ENCODE measurements around the gene REPS1. TPM values are rescaled to one million over a fixed set of nuclear protein-coding genes. Genes with fewer than 3 reads are reported as not detected.

The REPS1 gene
- total and polyA plus RNA-seq, 2 of the 13 experiments (the other 11 are each of a cell fraction or from before 2014, with no cell fraction given), result 36.4 to 38.3 TPM

DNA sequence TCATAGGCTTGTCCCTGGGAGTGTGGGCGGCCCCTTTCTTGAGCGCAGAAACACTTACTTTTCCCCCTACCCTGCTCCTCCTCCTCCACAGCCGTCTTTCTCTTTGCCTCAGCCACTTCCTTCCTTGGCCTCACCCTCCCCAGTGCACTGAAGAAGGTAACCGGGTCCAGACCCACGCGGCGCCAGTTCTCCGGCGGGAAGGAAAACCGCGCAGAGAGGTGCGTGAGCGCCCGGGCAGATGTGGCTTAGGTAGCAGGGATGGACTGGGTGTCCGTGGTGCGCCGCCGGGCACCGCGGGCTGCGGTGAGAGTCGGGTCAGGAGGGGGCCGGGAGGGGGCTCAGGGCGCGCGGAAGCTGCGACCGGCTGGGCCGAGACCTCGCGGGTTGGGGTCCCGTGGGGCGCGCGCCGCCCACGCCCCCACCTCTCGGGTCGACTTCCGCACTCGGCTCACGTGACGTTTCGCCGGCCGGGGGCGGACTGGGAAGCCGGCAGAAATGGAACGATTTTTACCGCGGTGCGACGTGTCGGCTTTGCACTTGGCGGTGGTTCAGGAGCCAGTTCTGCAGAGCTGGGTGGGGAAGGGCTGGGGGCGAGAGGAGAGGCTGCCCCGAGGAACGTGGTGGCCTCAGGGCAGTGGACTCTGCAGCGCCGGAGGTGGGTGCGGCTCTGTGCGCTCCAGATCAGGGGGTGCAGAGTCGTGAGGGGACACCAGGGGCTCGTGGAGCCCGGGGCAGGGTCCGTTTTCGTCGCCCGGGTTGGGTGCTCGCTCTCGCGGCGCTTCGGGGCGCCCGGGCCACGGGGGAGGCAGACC lies 40.8 kb upstream of the REPS1 start, which contains the start of gene ABRACL (continued):
- TF ChIP-seq, protein P1, sequence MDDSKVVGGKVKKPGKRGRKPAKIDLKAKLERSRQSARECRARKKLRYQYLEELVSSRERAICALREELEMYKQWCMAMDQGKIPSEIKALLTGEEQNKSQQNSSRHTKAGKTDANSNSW (CRISPR knock-in tag; IDR thresholded peaks at IDR 0.05; ENCODE audit: borderline replicate concordance), result no peak
- TF ChIP-seq MXD3 (CRISPR knock-in tag; IDR thresholded peaks at IDR 0.05) (no peak; the same call in 1 of the 2 replicates), HOMEZ (CRISPR knock-in tag; IDR thresholded peaks at IDR 0.05; ENCODE audit: low read depth) (no peak), SNAPC5 (CRISPR knock-in tag; IDR thresholded peaks at IDR 0.05; ENCODE audit: borderline replicate concordance) (no peak), PRDM15 (CRISPR knock-in tag; IDR thresholded peaks at IDR 0.05) (0 out of 2 replicates have a peak, but pooled peaks have one; percentile 17), ZBTB38 (CRISPR knock-in tag; IDR thresholded peaks at IDR 0.05) (no peak), TGIF2 (CRISPR knock-in tag; IDR thresholded peaks at IDR 0.05) (peak; percentile 77; the same call in 1 of the 2 replicates), SPEN (CRISPR knock-in tag; IDR thresholded peaks at IDR 0.05; ENCODE audit: low read depth) (no peak), MTA1 (CRISPR knock-in tag; IDR thresholded peaks at IDR 0.05; ENCODE audit: borderline replicate concordance) (peak; percentile 64; the same call in 1 of the 2 replicates), THAP9 (CRISPR knock-in tag; IDR thresholded peaks at IDR 0.05; ENCODE audit: borderline replicate concordance) (no peak), ZFP41 (CRISPR knock-in tag; IDR thresholded peaks at IDR 0.05; ENCODE audit: borderline replicate concordance) (no peak), ZFX (CRISPR knock-in tag; IDR thresholded peaks at IDR 0.05; ENCODE audit: low read depth) (peak; percentile 26; the same call in 1 of the 2 replicates)
- TF ChIP-seq, protein P2, sequence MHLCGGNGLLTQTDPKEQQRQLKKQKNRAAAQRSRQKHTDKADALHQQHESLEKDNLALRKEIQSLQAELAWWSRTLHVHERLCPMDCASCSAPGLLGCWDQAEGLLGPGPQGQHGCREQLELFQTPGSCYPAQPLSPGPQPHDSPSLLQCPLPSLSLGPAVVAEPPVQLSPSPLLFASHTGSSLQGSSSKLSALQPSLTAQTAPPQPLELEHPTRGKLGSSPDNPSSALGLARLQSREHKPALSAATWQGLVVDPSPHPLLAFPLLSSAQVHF (CRISPR knock-in tag; IDR thresholded peaks at IDR 0.05), result no peak
- TF ChIP-seq, protein P3, sequence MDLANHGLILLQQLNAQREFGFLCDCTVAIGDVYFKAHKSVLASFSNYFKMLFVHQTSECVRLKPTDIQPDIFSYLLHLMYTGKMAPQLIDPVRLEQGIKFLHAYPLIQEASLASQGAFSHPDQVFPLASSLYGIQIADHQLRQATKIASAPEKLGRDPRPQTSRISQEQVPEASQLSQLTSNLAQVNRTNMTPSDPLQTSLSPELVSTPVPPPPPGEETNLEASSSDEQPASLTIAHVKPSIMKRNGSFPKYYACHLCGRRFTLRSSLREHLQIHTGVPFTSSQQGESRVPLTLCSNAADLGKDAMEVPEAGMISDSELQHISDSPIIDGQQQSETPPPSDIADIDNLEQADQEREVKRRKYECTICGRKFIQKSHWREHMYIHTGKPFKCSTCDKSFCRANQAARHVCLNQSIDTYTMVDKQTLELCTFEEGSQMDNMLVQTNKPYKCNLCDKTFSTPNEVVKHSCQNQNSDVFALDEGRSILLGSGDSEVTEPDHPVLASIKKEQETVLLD (CRISPR knock-in tag; IDR thresholded peaks at IDR 0.05; ENCODE audit: low read depth), result no peak
